DOHH2 (cell line): Measurements from ENCODE around the gene KCNQ1OT1.

Experiments used
- CTCF ChIP-seq: fragments of 200-600 bp; sonication (generic); IDR thresholded peaks from one replicate; pipeline ENCODE4 v1.5.1; 2014; ENCODE audit warnings: antibody characterized with exemption, mild to moderate bottlenecking, low read depth, low read length; ENCODE audit not compliant: poor library complexity, severe bottlenecking
- EZH2phosphoT487 ChIP-seq: fragments of 200-600 bp; sonication (generic); IDR thresholded peaks from 2 replicates; pipeline ENCODE4 v1.6.1; 2017; ENCODE audit warnings: borderline replicate concordance, mild to moderate bottlenecking, antibody characterized with exemption, low read length, moderate library complexity, mixed read lengths

GRCh38 chr11:2599561-2600189 is 100.1 kb downstream of the KCNQ1OT1 start:
- TF ChIP-seq CTCF (no peak), EZH2phosphoT487 (no peak)
